ENCODE measurements around the gene NLRP5.

- TF ChIP-seq CTCF (conservative IDR thresholded peaks at IDR 0.05; ENCODE audit: low read length) (no peak), EZH2phosphoT487 (IDR thresholded peaks at IDR 0.05; ENCODE audit: borderline replicate concordance, low read depth, low read length) (no peak)
These were observed 115.4 kb downstream of the NLRP5 start for GRCh38 chr19:56101746-56102535.
